HepG2 (cell line): ENCODE measurements around the gene RBM8A. TPM values are rescaled to one million over a fixed set of nuclear protein-coding genes. Genes with fewer than 3 reads are reported as not detected.

ENCODE experiments used
- ATAD3A ChIP-seq: sonication (generic); formaldehyde crosslinking; IDR thresholded peaks from 2 replicates; pipeline ENCODE4 v1.4.0; 2020; ENCODE audit warnings: missing genetic modification reagents
- CBX5 ChIP-seq: sonication (generic); formaldehyde crosslinking; IDR thresholded peaks from 2 replicates; pipeline ENCODE4 v1.4.0; 2020; ENCODE audit warnings: missing genetic modification reagents, borderline replicate concordance
- EZH2 ChIP-seq: conservative IDR thresholded peaks from 2 replicates; pipeline ENCODE4 v1.6.1; 2012; ENCODE audit warnings: mild to moderate bottlenecking, low read depth, low read length, moderate library complexity
- HDAC2 ChIP-seq: sonication (generic); formaldehyde crosslinking; IDR thresholded peaks from 2 replicates; pipeline ENCODE4 v1.4.0; 2020; ENCODE audit warnings: missing genetic modification reagents
- KLF16 ChIP-seq, 2 experiments: sonication (generic) in 1 of 2; formaldehyde crosslinking in 1 of 2; IDR thresholded peaks; 2 replicates each; pipeline versions ENCODE4 v1.6.1 to v1.8.0; 2016 to 2023; ENCODE audit warnings: missing genetic modification reagents in 2 of 2, missing compliant biosample characterization in 1 of 2
- MAFG ChIP-seq: sonication (generic); formaldehyde crosslinking; IDR thresholded peaks from 2 replicates; pipeline ENCODE4 v1.5.1; 2020; ENCODE audit warnings: mild to moderate bottlenecking, missing genetic modification reagents
- NFE2 ChIP-seq: sonication (generic); formaldehyde crosslinking; IDR thresholded peaks from 2 replicates; pipeline ENCODE4 v1.4.0; 2020; ENCODE audit warnings: missing genetic modification reagents
- PHF8 ChIP-seq: sonication (generic); formaldehyde crosslinking; IDR thresholded peaks from 2 replicates; pipeline ENCODE4 v1.5.0; 2020; ENCODE audit warnings: missing genetic modification reagents
- XRCC5 ChIP-seq: fragments of 200-400 bp; formaldehyde crosslinking; optimal IDR thresholded peaks from 2 replicates; pipeline ENCODE3; 2017; ENCODE audit warnings: mild to moderate bottlenecking, low read length
- ZFP37 ChIP-seq: sonication (generic); formaldehyde crosslinking; IDR thresholded peaks from 2 replicates; pipeline ENCODE4 v1.4.0; 2020; ENCODE audit warnings: missing genetic modification reagents, borderline replicate concordance
- ZNF562 ChIP-seq: sonication (generic); formaldehyde crosslinking; IDR thresholded peaks from 2 replicates; pipeline ENCODE4 v1.8.0; 2022; ENCODE audit warnings: missing genetic modification reagents, borderline replicate concordance
- ZNF577 ChIP-seq: sonication (generic); formaldehyde crosslinking; IDR thresholded peaks from 2 replicates; pipeline ENCODE4 v1.4.0; 2020; ENCODE audit warnings: mild to moderate bottlenecking, low read depth, missing genetic modification reagents, borderline replicate concordance
- ZNF616 ChIP-seq: sonication (generic); formaldehyde crosslinking; IDR thresholded peaks from 2 replicates; pipeline ENCODE4 v1.5.0; 2020; ENCODE audit warnings: low read depth, mild to moderate bottlenecking, missing genetic modification reagents
- ZNF75D ChIP-seq: sonication (generic); formaldehyde crosslinking; IDR thresholded peaks from 2 replicates; pipeline ENCODE4 v1.8.1; 2023; ENCODE audit warnings: missing genetic modification reagents, mild to moderate bottlenecking, borderline replicate concordance
- polyA plus RNA-seq, 8 experiments: library from polyadenylated mRNA; depleted of rRNA in 3 of 8; stranded (reverse) in 7 of 8; unstranded in 1 of 8; fragments of >200 nt; fragmentation: Illumina TruSeq in 4 of 8; extraction: Trizol in 4 of 8; gene quantifications; 2 replicates each; pipeline versions ENCODE4 v1.2.1 to v1.2.3, GENCODE V29; 2011 to 2016; ENCODE audit warnings: low read depth in 4 of 8, missing spikeins in 1 of 8, mixed read lengths in 1 of 8; ENCODE audit not compliant: insufficient read depth in 1 of 8
- total RNA-seq, 5 experiments: library from RNA; depleted of rRNA; stranded (reverse); fragments of >200 nt; fragmentation: Illumina TruSeq; extraction: Trizol; gene quantifications; 2 replicates each; pipeline ENCODE4 v1.2.3, GENCODE V29; 2016; ENCODE audit warnings: low read depth in 1 of 5
- TF ChIP-seq, protein P1 (sequence below): sonication (generic); formaldehyde crosslinking; IDR thresholded peaks from 2 replicates; pipeline ENCODE4 v1.5.1; 2020; ENCODE audit warnings: mild to moderate bottlenecking, missing genetic modification reagents
- TF ChIP-seq, protein P2 (sequence below): sonication (generic); formaldehyde crosslinking; IDR thresholded peaks from 2 replicates; pipeline ENCODE4 v1.5.0; 2020; ENCODE audit warnings: missing genetic modification reagents
- TF ChIP-seq, protein P3 (sequence below): IDR thresholded peaks from 2 replicates; pipeline ENCODE4 v1.6.1; 2016; ENCODE audit warnings: missing compliant biosample characterization, missing genetic modification reagents, borderline replicate concordance
- TF ChIP-seq, protein P4 (sequence below): sonication (generic); formaldehyde crosslinking; IDR thresholded peaks from 2 replicates; pipeline ENCODE4 v1.5.0; 2020; ENCODE audit warnings: mild to moderate bottlenecking, missing genetic modification reagents
- TF ChIP-seq, protein P5 (sequence below): fragments of 450-650 bp; IDR thresholded peaks from 2 replicates; pipeline ENCODE4 v1.6.1; 2017; ENCODE audit warnings: mild to moderate bottlenecking

Gene RBM8A
- total and polyA plus RNA-seq, 2 of the 13 experiments (the other 11 are each of a cell fraction or from before 2014, with no cell fraction given) = 106 to 162 TPM

DNA sequence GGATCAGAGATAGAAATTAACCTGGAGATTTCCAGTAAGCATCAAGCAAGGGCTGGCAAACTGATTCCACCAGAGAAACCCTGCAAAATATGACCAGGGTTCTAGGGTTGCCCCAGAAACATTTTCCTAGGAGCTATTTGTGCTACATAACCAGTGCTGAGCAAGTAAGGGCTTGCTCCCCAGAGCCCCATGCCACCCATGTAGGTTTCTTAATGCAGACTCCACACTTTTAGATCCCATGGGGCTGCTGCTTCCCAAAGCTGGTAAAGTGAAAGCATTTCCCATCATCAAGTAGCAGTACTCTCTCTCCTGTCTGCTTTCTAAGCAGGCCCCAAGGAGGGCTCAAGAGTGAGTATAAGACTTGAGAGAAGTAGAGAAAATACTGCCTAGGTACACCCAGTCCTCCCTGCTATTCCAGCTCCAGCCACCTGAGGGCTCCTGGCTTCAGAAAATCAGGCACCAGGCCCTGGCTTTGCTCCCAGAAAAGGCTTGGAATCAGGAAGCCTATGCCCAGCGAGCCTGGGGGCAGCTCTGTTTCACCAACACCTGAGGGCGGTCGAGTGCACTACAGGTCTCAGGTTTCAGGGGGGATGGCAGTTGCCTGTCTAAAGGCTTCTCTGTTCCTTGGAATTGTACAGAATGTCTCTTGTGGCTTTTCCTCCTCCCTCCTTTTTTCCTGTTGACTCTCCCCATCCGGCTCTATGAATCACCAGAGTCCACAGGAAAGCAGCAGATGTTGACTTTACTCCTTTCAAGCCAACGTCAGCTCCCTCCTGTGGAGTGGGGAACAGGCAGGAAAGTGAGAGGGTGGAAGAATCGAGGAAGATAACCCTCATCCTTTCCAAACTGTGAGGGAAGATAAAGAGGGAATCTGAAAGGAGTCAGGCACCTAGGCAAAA lies 35.4 kb downstream of the RBM8A start (continued):
- TF ChIP-seq ZFP37 (CRISPR knock-in tag) = peak; percentile 90; the same call in 1 of the 2 replicates
- TF ChIP-seq ZNF577 (CRISPR knock-in tag) = no peak
- TF ChIP-seq, protein P1, sequence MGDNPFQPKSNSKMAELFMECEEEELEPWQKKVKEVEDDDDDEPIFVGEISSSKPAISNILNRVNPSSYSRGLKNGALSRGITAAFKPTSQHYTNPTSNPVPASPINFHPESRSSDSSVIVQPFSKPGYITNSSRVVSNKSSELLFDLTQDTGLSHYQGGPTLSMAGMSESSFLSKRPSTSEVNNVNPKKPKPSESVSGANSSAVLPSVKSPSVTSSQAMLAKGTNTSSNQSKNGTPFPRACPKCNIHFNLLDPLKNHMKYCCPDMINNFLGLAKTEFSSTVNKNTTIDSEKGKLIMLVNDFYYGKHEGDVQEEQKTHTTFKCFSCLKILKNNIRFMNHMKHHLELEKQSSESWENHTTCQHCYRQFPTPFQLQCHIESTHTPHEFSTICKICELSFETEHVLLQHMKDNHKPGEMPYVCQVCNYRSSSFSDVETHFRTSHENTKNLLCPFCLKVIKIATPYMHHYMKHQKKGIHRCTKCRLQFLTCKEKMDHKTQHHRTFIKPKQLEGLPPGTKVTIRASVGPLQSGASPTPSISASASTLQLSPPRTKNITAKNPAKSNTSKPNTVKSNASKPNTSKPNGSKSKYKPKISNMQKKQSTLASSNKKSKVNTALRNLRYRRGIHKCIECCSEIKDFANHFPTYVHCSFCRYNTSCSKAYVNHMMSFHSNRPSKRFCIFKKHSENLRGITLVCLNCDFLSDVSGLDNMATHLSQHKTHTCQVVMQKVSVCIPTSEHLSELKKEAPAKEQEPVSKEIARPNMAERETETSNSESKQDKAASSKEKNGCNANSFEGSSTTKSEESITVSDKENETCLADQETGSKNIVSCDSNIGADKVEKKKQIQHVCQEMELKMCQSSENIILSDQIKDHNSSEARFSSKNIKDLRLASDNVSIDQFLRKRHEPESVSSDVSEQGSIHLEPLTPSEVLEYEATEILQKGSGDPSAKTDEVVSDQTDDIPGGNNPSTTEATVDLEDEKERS (CRISPR knock-in tag) = no peak
- TF ChIP-seq KLF16 (CRISPR knock-in tag; IDR thresholded peaks at IDR 0.05) = peak in 1 of 2 experiments; percentile 76; a peak in 1 of 4 replicates
- TF ChIP-seq, protein P2, sequence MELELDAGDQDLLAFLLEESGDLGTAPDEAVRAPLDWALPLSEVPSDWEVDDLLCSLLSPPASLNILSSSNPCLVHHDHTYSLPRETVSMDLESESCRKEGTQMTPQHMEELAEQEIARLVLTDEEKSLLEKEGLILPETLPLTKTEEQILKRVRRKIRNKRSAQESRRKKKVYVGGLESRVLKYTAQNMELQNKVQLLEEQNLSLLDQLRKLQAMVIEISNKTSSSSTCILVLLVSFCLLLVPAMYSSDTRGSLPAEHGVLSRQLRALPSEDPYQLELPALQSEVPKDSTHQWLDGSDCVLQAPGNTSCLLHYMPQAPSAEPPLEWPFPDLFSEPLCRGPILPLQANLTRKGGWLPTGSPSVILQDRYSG (CRISPR knock-in tag) = 0 out of 2 replicates have a peak, but pooled peaks have one; percentile 64
- no peak for TF ChIP-seq ZNF562
- TF ChIP-seq ZNF616 (CRISPR knock-in tag) = no peak
- TF ChIP-seq, protein P3, sequence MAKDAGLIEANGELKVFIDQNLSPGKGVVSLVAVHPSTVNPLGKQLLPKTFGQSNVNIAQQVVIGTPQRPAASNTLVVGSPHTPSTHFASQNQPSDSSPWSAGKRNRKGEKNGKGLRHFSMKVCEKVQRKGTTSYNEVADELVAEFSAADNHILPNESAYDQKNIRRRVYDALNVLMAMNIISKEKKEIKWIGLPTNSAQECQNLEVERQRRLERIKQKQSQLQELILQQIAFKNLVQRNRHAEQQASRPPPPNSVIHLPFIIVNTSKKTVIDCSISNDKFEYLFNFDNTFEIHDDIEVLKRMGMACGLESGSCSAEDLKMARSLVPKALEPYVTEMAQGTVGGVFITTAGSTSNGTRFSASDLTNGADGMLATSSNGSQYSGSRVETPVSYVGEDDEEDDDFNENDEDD (CRISPR knock-in tag) = no peak; the same call in 1 of the 2 replicates
- no peak for TF ChIP-seq ZNF75D (CRISPR knock-in tag)
- no peak for TF ChIP-seq NFE2 (CRISPR knock-in tag)
- no peak for TF ChIP-seq EZH2
- TF ChIP-seq ATAD3A (CRISPR knock-in tag) = no peak
- peak; percentile 96 for TF ChIP-seq XRCC5
- TF ChIP-seq CBX5 (CRISPR knock-in tag) = peak; percentile 31; the same call in 1 of the 2 replicates
- no peak for TF ChIP-seq MAFG (CRISPR knock-in tag)
- TF ChIP-seq, protein P4, sequence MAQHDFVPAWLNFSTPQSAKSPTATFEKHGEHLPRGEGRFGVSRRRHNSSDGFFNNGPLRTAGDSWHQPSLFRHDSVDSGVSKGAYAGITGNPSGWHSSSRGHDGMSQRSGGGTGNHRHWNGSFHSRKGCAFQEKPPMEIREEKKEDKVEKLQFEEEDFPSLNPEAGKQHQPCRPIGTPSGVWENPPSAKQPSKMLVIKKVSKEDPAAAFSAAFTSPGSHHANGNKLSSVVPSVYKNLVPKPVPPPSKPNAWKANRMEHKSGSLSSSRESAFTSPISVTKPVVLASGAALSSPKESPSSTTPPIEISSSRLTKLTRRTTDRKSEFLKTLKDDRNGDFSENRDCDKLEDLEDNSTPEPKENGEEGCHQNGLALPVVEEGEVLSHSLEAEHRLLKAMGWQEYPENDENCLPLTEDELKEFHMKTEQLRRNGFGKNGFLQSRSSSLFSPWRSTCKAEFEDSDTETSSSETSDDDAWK (CRISPR knock-in tag) = no peak
- TF ChIP-seq, protein P5, sequence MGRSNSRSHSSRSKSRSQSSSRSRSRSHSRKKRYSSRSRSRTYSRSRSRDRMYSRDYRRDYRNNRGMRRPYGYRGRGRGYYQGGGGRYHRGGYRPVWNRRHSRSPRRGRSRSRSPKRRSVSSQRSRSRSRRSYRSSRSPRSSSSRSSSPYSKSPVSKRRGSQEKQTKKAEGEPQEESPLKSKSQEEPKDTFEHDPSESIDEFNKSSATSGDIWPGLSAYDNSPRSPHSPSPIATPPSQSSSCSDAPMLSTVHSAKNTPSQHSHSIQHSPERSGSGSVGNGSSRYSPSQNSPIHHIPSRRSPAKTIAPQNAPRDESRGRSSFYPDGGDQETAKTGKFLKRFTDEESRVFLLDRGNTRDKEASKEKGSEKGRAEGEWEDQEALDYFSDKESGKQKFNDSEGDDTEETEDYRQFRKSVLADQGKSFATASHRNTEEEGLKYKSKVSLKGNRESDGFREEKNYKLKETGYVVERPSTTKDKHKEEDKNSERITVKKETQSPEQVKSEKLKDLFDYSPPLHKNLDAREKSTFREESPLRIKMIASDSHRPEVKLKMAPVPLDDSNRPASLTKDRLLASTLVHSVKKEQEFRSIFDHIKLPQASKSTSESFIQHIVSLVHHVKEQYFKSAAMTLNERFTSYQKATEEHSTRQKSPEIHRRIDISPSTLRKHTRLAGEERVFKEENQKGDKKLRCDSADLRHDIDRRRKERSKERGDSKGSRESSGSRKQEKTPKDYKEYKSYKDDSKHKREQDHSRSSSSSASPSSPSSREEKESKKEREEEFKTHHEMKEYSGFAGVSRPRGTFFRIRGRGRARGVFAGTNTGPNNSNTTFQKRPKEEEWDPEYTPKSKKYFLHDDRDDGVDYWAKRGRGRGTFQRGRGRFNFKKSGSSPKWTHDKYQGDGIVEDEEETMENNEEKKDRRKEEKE = no peak
- peak; percentile 85 for TF ChIP-seq HDAC2 (CRISPR knock-in tag)
- TF ChIP-seq PHF8 (CRISPR knock-in tag) = no peak
